Stimulated activated CD8-positive, alpha-beta memory T cell treated with anti-CD3 and anti-CD28 coated beads, Interleukin-2, amount 100 ng/mL, for 48 hours (primary cell): Measurements from ENCODE around the gene GLYATL1.

Source experiments
- DNase-seq, 2 donors: peaks; one replicate each; pipeline ENCODE4 v3.0.0-alpha.2; 2020; ENCODE audit warnings: low read depth in 2 of 2

Gene GLYATL1, protein sequence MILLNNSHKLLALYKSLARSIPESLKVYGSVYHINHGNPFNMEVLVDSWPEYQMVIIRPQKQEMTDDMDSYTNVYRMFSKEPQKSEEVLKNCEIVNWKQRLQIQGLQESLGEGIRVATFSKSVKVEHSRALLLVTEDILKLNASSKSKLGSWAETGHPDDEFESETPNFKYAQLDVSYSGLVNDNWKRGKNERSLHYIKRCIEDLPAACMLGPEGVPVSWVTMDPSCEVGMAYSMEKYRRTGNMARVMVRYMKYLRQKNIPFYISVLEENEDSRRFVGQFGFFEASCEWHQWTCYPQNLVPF

GRCh38 chr11:58939277-58939676 is at the start of gene GLYATL1:
Gene GLYATL1, plus strand, starts transcription at chr11:58939488. Its CDS starts 7,600 bp downstream, at chr11:58947088.
- DNase-seq, result no peak

DNA sequence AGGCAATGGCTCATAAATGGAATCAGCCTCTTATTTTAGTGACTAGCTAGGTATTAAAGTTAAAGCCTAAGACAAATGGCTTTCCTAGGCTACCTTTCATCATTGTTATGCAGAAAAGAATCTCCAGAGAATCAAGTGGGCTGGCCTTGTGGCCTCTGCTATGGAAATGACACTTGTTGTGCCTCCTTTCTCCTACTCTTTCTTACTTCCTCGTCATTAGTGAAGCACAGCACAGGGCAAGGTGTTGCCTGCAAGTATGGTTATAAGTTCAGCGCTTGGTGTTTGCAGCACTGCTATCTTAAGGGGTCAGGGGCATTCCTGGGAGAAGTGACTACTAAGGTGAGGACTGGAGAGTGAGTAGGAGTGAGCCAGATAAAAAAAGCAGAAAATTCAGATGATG is 45.4 kb upstream of the GLYATL1 start:
- DNase-seq, result no peak

DNA sequence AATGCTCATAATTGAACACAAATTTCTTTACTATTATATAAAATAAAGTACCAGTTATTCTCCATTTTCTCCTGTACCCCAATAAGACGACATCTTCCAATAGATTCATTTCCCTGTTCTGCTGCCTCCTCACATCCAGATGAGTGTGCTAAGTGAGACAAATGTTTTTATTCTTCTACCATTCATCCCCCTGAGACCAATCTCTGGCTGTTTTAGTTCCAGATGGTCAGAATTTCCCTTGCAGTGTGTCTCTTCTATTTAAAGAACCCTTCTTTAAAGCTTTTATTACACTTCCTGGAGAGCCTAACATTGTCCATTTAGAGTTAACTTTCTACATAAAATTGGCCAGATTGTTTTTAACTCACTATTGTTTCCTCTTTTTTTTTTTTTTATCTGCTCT is 41.2 kb upstream of the GLYATL1 start:
- DNase-seq, result no peak

- DNase-seq, result peak; percentile 7 to 44
Measured at GRCh38 chr11:58900479-58901420, 38.5 kb upstream of the GLYATL1 start.

DNA sequence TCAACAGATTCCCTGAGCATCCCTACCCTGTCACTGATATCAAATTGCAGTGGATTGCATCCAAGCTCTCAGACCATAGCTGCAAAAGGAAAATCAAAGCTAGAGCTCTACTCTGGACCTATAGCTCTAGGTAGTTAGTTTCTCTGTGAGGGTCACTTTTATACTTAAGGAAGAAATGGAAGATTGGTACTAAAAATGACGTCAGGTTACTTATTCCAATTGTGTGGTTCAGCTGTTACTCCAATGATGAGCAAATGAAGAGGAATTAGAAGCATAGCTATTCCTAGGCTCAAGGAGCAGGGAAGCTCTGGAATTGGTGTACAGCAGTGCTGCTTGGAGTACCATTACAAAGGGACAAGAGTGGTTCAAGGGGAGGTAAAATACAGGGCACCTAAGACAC is 36.4 kb upstream of the GLYATL1 start:
- DNase-seq, result no peak

- DNase-seq, result no peak
Measured at GRCh38 chr11:58905011-58905720, 34.1 kb upstream of the GLYATL1 start.

- no peak for DNase-seq
Measured at GRCh38 chr11:58905721-58906547, 33.4 kb upstream of the GLYATL1 start.

DNA sequence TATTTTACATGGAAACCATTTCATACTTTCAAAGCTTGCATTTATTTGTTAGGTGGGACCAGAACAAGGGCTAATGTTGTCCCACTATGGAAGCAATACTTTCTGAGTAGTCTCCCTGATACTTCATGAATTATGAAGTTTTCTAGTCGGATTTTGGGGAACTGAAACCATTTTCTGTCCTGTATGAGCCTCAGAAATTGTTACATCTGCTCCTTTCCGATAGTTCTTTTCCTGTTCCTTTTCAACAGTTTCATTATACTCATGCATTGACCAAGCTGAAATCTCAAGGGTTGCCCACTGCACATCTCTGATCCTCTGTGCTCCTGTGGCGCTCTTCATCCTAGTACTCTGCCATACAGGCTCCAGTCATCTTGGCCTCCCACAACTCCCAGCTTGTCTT is 31.5 kb upstream of the GLYATL1 start:
- DNase-seq, result no peak

DNA sequence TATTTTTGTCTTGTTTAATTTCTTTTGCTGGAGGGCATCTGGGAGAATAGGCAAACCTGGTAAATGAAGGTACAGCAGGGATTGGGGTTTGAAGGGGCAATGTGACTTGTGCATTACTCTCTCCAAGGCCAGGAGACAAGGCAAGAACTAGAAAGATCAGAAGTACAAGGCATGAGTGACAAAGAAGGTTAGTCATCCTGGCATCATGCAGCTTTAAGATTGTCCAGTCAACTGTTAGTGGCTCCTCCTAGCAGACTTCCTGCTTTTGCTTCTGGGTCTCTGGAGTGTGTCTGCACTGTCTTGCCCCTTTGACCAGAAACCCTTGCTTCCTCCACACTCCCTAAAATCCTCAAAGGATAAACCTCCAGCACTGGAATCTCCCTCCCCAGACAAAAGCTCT is 27.2 kb upstream of the GLYATL1 start:
- no peak for DNase-seq

DNA sequence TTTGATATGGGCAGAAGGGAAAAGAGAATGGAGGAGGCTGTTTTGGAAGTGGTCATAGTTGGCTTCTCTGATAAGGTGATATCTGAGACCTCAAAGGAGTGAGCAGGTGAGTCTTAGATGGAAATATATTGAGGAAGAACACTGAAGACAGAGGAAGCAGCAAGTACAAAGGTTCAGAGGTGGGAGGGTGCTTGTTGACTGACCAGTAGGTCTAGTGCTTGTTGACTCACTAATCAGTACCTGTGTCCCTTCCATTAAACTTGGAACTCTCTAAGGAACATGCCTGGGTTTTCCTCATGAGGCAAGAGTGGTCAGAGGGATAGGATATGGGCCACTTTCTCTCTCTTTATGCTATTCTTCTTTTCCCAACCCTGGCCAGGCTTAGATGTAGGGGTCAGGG is 25.6 kb upstream of the GLYATL1 start:
- DNase-seq, result no peak

- no peak for DNase-seq
Measured at GRCh38 chr11:58914821-58915543, 24.3 kb upstream of the GLYATL1 start.

GRCh38 chr11:58916637-58917036 is 22.7 kb upstream of the GLYATL1 start:
- no peak for DNase-seq

DNA sequence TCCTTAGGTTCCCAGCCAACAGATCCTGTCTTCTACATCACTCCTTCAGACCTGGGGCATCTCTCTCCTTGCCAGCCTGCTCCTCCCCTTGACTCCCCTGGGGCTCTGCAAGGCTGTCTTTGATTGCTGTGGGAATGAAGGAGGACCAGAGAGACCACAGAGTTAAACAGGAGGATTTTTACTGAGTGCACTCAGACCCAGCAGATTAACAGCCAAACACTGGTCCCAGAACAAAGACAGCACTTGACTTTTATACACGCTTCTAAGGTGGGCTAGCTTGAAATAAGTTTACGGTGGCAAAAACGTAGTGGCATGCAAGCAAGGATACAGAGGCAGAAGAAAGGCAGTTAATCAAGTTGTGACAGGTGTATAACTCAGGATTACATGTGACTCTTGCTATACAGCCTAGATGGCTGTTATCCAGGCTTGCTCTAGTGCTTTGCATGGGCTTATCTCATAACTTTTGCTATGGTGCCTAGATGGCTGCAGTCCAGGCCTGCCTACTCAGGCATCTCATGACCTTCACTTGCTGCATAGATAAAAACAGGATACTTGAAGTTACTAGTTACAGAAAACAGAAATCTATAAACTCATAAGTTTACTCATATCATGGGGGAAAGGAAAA is 22.0 kb upstream of the GLYATL1 start:
- no peak for DNase-seq

GRCh38 chr11:58919561-58919960 is 19.7 kb upstream of the GLYATL1 start:
- DNase-seq, result no peak

DNA sequence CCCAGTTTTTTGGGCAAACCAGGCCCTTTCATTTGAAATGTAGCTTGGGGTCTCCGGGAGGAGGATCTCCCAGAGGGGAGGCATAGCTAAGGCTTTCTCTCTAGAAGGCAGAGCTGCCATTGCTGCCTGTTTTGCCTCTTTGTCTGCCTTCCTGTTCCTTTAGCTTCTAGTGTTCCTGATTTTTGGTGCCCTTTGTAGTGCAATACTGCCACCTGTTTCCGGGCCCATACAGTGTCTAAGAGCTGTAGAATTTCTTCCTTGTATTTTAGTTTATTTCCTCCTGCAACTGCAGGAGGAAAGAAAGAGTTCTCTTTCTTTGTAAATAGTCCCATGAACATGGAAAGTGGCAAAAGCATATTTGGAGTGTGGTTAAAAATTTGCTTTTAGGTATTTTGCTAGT is 19.3 kb upstream of the GLYATL1 start:
- no peak for DNase-seq

DNA sequence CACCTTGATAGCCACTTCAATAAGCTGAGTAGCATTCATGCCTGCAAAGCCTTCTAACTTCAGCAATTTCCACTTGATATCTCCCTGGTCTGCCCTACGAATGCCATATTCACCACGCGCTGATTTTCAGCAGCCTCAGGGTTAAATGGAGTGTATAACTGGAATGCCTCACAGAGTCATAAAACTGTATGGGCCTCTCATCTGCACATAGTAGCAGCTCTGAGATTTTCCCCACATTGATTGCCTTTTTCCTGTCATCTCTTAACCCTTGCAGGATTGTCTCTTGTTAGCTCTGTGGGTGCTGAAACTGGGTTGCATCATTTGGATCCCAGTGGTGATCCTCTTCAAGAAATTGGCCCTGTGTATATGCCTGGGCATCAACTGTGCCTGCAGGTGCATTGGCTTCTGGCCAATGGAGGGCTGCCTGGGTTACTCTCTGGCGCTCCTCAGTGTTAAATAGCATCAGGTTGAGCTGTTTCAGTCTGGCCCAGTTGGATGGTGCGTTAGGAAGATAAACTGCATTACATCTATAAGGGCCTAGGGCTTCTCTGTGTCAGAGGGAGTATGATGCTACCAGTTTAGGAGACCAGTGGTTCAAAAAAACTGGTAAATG is 17.4 kb upstream of the GLYATL1 start:
- DNase-seq, result no peak

DNA sequence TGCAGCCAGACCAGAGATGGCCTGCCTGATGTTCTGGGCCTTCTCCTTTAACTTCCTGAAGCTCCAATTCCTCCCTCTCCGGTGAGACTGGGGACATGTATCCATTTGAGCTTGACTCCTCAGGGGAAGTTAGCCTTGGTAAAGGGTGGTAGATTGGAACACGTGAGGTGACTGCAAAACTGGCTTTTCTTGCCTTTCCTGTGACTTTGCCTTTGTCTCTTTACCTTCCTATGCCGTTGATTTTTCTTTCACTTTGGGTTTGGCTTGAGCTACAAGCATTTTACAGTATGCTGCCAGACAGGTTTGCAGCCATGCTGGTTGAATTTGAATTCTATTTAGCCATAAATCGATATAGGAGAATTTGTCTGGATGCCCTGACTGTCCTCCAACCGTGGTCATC is 16.8 kb upstream of the GLYATL1 start:
- no peak for DNase-seq

DNA sequence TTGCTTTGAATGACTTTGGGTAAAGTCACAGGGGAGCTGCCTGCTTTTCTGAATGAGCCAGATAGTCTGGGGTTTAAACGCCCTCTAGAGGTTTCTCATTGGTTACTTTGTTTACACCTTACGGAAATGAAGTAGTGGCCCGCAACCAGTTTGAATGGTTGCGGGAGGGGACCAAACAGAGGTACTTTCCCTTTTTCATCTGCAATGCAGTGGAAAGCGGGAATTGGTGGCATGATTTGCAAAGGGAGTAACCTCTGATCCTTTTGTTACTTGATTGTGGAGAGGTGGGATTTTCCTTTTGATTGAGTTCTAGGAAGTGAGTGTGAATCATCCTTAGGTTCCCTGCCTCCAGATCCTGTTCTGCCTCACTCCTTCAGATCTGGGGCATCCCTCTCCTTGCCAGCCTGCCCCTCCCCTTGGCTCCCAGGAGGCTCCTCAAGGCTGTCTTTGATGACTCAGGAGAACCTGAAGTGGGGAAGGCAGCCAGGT is 15.9 kb upstream of the GLYATL1 start:
- no peak for DNase-seq

DNA sequence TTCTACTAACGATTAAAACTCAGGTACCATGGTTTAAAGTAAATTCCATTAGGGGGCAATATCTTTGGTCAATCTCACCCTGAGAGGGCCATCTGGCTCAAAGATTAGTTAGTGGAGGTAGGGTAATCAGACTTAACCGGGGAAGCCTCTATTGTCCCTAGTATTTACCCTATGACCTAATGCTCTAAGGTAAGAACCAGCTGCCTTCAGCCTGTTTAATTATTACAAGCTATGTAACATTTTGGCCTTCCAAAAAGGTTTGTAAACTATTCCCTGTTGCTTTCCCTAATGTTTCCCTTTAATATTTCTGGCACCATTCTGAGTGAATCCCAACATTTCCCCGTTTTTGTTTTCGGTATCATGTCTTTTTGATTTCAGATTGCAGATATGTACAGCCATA is 15.1 kb upstream of the GLYATL1 start:
- DNase-seq, result no peak

DNA sequence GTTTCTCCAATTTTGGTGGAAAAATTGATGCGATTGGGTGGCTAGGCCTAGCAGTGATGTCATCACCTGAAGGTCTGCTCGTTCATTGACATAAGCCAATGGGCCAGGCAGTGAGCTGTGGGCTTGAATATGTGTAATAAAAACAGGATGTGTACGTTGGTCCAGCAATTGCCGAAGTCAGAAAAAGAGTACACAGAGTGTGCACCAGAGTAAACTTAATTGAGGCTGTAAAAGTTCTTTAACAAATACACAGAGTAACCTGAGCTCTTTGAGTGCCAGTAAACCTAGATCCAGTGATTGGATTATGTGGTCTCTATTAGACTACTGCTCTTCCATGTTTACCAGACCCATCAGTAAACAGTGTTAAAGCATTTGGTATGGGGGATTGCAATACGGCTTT is 13.0 kb upstream of the GLYATL1 start:
- no peak for DNase-seq
